ENCODE measurements around the gene OSM.

- TF ChIP-seq CTCF (optimal IDR thresholded peaks at IDR 0.05 in 1 of 3, IDR thresholded peaks at IDR 0.05 in 1 of 3, conservative IDR thresholded peaks at IDR 0.05 in 1 of 3; ENCODE audit: extremely low read depth in 1 of 3, insufficient read depth in 2 of 3, low read length in 3 of 3) (no peak), EZH2 (IDR thresholded peaks at IDR 0.05; ENCODE audit: low read length) (no peak)
These were observed 45.3 kb downstream of the OSM start for GRCh38 chr22:30221121-30221992.
